ENCODE measurements around the gene HEYL. TPM values are rescaled to one million over a fixed set of nuclear protein-coding genes. Genes with fewer than 3 reads are reported as not detected.

HEYL gene
- total RNA-seq, 2 experiments from 2014 or later = not detected

DNA sequence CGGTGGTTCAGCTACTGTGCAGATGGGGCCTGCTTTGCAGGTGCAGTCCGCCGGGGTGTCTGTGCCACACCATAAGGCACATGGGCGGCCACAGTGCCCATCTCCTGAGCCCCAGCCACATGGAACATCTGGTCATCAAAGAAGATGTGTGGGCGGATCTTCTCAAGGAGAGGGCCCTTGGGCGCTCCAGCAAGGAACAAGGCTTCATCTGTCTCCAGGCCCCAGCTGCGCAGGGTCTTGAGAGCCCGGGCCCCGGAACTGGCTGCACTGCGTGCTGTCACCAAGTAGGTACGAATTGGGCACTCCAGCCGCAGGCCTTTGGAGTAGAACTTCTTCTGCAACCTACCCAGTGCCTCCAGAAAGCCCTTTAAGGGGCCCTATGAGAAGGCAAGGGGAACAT lies 19.7 kb upstream of the HEYL start:
- Mint-ChIP-seq H3K9me3 (no peaks in the 10 kb centered on the region), H3K27me3 (peaks cover 9% of the 10 kb centered on the region), H3K4me1 (peaks cover 4% of the 10 kb centered on the region), H3K36me3 (ENCODE audit: low read depth) (no peaks in the 10 kb centered on the region), H3K4me3 (no peak overlapping the region), H3K27ac (no peak overlapping the region)
- CTCF ChIA-PET = interaction anchor here (0.5 to 3.7 kb wide), 13 partner anchors 8 to 647 kb away, joined by 3 to 31 read pairs (median 8); partner anchors contain the start of genes NT5C1A and PABPC4
- DNase-seq = no peak
- POLR2A ChIA-PET = no interaction called here

DNA sequence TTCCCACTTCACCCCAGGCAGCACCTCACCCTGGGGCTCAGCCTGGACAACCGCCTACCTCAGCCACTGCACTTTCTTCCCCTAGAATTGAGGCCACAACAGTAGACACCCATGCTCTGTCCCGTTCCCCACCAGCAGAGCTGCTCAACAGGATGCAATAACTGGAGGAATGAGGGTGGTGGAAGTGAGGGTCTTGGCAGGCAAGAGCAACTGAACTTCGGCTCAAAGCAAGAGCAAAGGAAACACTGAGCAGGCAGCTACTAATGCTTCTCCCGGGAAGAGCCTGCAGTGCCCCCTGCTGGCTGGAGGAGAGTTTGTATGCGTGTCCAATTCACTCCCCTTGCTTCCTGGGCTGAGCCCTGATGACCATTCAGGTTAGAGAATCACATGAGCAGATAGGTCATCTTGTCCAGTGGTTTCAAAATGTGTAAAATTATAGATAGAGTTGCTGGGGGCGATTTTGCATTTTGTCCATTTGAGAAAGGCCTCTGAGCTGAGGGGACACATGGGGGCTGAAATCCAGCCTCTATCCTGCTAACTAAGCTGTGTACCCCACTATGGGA lies 18.6 kb upstream of the HEYL start:
- peak overlapping the region; percentile 31 for H3K27ac Mint-ChIP-seq

DNA sequence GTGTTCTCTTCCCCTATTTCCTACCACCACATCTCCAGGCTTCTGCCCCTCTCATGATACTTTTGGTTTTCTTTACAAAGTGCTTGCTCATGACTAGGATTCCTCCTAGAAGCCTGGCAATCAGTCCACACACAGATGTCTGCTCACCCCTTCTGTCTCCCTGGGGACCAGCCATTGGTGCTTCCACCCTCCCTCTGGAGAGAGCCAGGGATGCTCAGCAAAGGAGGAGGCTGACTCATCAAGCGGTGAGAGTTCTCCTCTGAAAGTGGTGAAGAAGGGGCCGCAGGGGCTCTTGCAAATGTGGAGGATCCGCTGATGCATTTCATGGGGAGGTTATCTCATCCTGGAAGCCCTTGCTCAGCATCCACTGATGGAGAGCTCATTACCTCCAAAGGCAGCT lies 18.0 kb upstream of the HEYL start:
- DNase-seq = no peak
- CTCF ChIA-PET = interaction anchor here (0.5 to 3.7 kb wide), 22 partner anchors 9 to 591 kb away, joined by 3 to 31 read pairs (median 5); partner anchors contain the start of genes HPCAL4, NT5C1A and PABPC4
- H3K36me3 Mint-ChIP-seq (ENCODE audit: low read depth) = no peaks in the 10 kb centered on the region
- H3K4me3 Mint-ChIP-seq = no peak overlapping the region
- H3K27me3 Mint-ChIP-seq = peaks cover 13% of the 10 kb centered on the region
- POLR2A ChIA-PET = no interaction called here
- H3K4me1 Mint-ChIP-seq = peaks cover 7% of the 10 kb centered on the region
- no peaks in the 10 kb centered on the region for H3K9me3 Mint-ChIP-seq
- no peak overlapping the region for H3K27ac Mint-ChIP-seq

More for the DNA sequence above, 18.6 kb upstream of the HEYL start:
- H3K36me3 Mint-ChIP-seq (ENCODE audit: low read depth) = no peaks in the 10 kb centered on the region
- no peaks in the 10 kb centered on the region for H3K9me3 Mint-ChIP-seq
- POLR2A ChIA-PET = no interaction called here
- H3K4me1 Mint-ChIP-seq = peaks cover 7% of the 10 kb centered on the region
- no peak overlapping the region for H3K4me3 Mint-ChIP-seq
- peak; percentile 71 for DNase-seq
- peaks cover 13% of the 10 kb centered on the region for H3K27me3 Mint-ChIP-seq
- CTCF ChIA-PET = interaction anchor here (0.7 to 3.7 kb wide), 23 partner anchors 9 to 141 kb away, joined by 3 to 31 read pairs (median 5); partner anchors contain the start of genes HPCAL4, NT5C1A and PABPC4

DNA sequence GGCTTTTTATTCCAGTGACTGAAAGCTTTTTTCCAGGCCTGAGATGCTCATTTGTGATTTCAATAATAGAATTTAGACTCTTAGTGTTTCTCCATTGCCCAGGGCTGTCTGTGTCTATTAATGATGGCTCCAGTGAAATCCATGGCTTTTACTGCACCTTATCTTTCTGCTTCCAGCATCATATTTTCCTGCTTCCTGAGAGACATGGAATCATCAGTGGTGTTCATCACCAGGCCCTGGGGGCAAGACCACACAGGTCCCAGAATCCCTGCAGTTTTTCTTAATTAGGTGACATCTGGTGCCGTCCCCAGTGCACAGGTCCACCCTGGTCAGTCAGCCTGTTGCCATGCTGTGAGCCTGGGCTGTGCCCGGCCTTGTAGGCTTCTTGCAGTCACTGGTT lies 16.9 kb upstream of the HEYL start:
- H3K9me3 Mint-ChIP-seq = no peaks in the 10 kb centered on the region
- no peak for DNase-seq
- ChIA-PET CTCF (no interaction called here), POLR2A (no interaction called here)
- no peaks in the 10 kb centered on the region for H3K36me3 Mint-ChIP-seq (ENCODE audit: low read depth)
- H3K27me3 Mint-ChIP-seq = peaks cover 13% of the 10 kb centered on the region
- no peak overlapping the region for H3K27ac Mint-ChIP-seq
- H3K4me1 Mint-ChIP-seq = peaks cover 7% of the 10 kb centered on the region
- no peak overlapping the region for H3K4me3 Mint-ChIP-seq

DNA sequence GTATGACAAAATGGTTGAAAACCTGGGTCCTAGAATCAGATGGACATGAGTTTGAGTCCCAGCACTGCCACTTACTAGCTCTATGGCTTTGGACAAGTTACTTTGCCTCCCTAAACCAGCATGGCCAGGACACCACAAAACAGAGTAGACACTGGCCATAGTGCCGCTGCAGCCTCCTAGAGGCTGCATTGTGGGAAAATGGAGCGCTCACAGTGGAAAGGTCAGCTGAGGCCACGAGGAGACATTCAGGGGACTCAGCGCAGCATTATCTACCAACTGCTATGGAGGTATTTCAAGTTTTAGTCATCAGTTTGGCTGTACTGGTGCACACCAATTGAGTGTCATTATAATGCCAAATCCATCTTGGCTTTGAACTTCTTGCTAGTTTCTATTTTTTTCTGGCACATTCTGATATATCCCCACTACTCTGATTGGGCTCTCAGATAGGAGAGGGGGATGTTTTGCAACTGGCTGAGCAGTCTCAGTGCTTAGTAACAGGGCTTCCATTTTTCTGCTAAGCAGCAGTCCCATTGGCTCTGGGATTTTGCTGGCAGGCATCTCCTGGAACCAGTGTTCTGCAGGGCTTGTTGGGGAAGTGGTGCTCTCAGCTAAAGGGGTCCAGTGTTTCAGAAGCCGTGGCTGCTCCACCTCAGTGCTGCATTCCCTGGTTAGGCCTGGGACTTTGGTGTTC lies 16.3 kb upstream of the HEYL start:
- Mint-ChIP-seq H3K4me1 (peaks cover 7% of the 10 kb centered on the region), H3K27ac (no peak overlapping the region), H3K36me3 (ENCODE audit: low read depth) (no peaks in the 10 kb centered on the region), H3K27me3 (peaks cover 12% of the 10 kb centered on the region), H3K4me3 (no peak overlapping the region), H3K9me3 (no peaks in the 10 kb centered on the region)
- no peak for DNase-seq
- CTCF ChIA-PET = interaction anchor here (0.6 to 2.6 kb wide), 2 partner anchors 11 to 50 kb away, joined by 4 to 9 read pairs; no protein-coding TSS in a partner anchor
- POLR2A ChIA-PET = no interaction called here

DNA sequence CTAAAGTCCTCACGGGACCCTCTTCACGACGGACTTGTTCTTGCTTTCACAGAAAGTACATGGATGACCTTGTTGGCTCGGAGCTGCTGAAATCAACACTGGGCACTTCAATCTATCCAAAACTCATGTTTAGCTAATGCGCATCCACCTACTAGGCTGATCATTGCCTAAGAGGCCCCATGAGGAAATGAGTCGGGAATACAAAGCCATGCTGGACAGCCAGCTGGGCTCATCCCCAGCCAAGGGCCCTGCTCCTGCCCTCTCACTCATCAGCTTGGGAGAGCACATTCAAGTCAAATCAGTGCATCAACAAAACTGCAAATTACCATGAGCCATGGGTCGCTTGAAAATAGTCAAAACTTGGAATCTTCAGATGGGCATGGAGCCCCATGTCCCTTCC lies 14.8 kb upstream of the HEYL start:
- DNase-seq = no peak
- H3K9me3 Mint-ChIP-seq = no peaks in the 10 kb centered on the region
- ChIA-PET POLR2A (no interaction called here), CTCF (interaction anchor here (0.6 to 2.6 kb wide), 6 partner anchors 13 to 67 kb away, joined by 3 to 9 read pairs (median 4); no protein-coding TSS in a partner anchor)
- no peak overlapping the region for H3K4me3 Mint-ChIP-seq
- H3K36me3 Mint-ChIP-seq (ENCODE audit: low read depth) = no peaks in the 10 kb centered on the region
- no peak overlapping the region for H3K27ac Mint-ChIP-seq
- peaks cover 11% of the 10 kb centered on the region for H3K27me3 Mint-ChIP-seq
- H3K4me1 Mint-ChIP-seq = peaks cover 7% of the 10 kb centered on the region

DNA sequence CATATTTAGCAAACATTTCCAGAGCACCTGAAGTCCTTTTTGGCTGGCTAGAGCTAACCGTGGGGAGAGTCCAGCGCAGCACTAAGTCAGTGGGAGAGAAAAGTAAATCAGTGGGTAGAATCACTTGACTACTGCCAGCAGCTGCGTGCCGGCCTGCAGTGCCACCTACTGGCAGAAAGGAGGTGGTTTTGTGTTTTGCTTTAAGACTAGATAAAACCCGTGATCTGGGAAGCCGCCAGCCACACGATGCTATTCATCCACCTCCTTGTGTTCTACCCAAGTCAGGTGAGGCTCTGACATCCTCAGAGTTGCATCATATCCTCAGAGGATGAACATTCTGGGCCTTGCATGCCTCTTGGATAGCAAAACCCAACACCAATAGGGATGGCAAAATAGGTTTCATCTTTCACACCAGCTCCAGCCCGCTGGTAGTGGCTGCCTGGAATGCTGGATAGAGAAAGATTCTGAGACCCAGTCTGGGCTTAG lies 14.1 kb upstream of the HEYL start:
- ChIA-PET CTCF (interaction anchor here (0.5 to 2.6 kb wide), 8 partner anchors 14 to 486 kb away, joined by 3 to 9 read pairs (median 4); no protein-coding TSS in a partner anchor), POLR2A (no interaction called here)
- Mint-ChIP-seq H3K36me3 (ENCODE audit: low read depth) (no peaks in the 10 kb centered on the region), H3K27ac (no peak overlapping the region), H3K27me3 (peaks cover 11% of the 10 kb centered on the region), H3K9me3 (no peaks in the 10 kb centered on the region), H3K4me3 (no peak overlapping the region), H3K4me1 (peaks cover 7% of the 10 kb centered on the region)
- peak; percentile 79 for DNase-seq

DNA sequence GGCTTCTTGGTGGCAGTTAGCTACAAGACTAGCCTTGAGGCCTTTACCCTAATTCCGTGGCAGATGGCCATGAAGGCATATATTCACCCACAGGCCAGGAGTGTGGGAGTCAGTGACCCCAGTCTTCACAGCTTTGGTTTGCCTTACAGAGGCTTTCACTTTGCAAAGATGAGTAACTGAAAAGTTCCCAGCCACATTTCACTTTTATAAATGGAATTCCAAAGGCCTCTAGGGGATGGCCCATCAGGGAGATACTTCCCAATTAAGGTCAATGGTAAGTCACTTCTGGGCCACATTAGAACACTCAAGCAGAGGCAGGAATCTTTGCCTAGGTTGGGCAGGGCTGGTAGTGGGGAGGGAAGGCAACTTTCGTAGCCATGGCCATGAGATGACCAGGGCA lies 13.1 kb upstream of the HEYL start:
- H3K4me3 Mint-ChIP-seq = no peak overlapping the region

DNA sequence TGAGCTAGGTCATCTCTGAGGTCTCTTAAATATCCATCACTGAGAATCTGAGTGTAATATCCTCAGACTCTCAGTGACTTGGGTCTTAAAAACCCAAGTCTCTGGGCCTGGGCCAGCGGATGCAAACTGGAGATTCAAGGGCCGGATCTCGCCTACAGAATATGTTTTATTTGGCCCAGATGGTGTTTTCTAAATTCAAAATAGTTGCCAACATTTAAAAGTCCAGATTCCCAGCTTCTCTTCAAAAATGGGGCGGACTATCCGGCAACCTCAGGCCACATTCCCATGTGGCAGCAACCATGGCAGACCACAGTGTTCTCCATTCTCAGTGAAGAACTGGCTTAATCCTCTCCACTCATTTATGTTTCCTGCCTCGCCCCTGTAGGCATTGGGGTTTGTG lies 12.7 kb upstream of the HEYL start:
- Mint-ChIP-seq H3K36me3 (ENCODE audit: low read depth) (no peaks in the 10 kb centered on the region), H3K4me1 (peaks cover 3% of the 10 kb centered on the region), H3K4me3 (no peak overlapping the region), H3K27ac (no peak overlapping the region), H3K9me3 (no peaks in the 10 kb centered on the region), H3K27me3 (peaks cover 11% of the 10 kb centered on the region)
- ChIA-PET CTCF (interaction anchor here (1.0 kb wide), 1 partner anchor 43 kb away, joined by 3 read pairs; no protein-coding TSS in a partner anchor), POLR2A (no interaction called here)
- DNase-seq = no peak

More for the DNA sequence above, 13.1 kb upstream of the HEYL start:
- H3K9me3 Mint-ChIP-seq = no peaks in the 10 kb centered on the region
- H3K4me1 Mint-ChIP-seq = peaks cover 3% of the 10 kb centered on the region
- H3K36me3 Mint-ChIP-seq (ENCODE audit: low read depth) = no peaks in the 10 kb centered on the region
- no peak overlapping the region for H3K27ac Mint-ChIP-seq
- POLR2A ChIA-PET = no interaction called here
- peaks cover 11% of the 10 kb centered on the region for H3K27me3 Mint-ChIP-seq
- CTCF ChIA-PET = interaction anchor here (1.0 to 1.5 kb wide), 2 partner anchors 20 to 44 kb away, joined by 3 to 4 read pairs; no protein-coding TSS in a partner anchor
- DNase-seq = no peak

DNA sequence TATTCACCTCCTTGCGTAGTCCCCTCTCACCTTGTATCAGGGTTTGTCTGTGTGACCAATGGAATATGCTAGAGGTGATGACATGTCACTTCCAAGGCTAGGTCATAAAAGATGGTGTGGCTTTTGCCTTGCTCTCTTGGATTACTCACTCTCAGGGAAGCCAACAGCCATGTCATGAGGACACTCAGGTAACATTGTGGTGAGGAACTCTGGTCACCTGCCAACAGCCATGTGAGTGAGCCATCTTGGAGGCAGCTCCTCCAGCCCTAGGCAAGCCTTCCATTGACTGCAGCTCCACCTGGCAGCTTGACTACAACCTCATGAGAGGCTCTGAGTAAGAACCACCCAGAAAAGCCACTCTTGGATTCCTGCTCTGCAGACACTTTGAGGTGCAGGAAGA lies 11.0 kb upstream of the HEYL start:
- no peaks in the 10 kb centered on the region for H3K9me3 Mint-ChIP-seq
- CTCF ChIA-PET = interaction anchor here (0.5 to 4.2 kb wide), 3 partner anchors 9 to 297 kb away, joined by 3 to 25 read pairs (median 3); no protein-coding TSS in a partner anchor

DNA sequence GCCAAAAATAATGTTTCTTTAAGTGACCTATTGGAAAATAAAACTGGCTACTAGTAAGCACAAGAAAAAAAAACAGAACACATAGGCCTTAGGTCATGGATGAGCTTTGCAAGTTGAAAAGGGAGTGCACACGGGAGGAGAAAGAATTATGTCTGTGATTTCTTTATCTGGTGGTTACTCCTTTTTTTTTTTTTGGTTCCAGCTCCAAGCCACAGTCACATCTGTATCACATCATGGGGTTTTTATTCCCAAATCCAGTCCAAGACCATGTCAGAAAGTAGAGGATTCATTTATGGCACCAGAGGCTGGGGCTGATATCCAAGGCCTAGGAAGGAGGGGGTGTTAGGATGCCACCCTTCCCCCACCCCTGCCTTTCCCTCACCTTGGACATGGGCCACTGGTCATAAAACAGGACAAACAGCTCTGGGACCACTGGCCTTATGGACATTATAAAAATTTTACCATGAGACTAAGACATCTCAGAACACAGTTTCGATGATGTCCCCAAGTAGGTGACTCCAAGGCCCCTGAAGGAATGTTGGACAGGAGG lies 10.3 kb upstream of the HEYL start:
- CTCF ChIA-PET = interaction anchor here (1.0 to 4.2 kb wide), 3 partner anchors 9 to 30 kb away, joined by 3 to 25 read pairs (median 4); no protein-coding TSS in a partner anchor
- no peak for DNase-seq
- Mint-ChIP-seq H3K36me3 (ENCODE audit: low read depth) (no peaks in the 10 kb centered on the region), H3K27me3 (peaks cover 9% of the 10 kb centered on the region), H3K4me3 (no peak overlapping the region), H3K4me1 (peaks cover 3% of the 10 kb centered on the region), H3K9me3 (no peaks in the 10 kb centered on the region), H3K27ac (no peak overlapping the region)
- POLR2A ChIA-PET = no interaction called here

More for the DNA sequence above, 11.0 kb upstream of the HEYL start:
- H3K4me3 Mint-ChIP-seq = no peak overlapping the region
- H3K4me1 Mint-ChIP-seq = peaks cover 3% of the 10 kb centered on the region
- no peak overlapping the region for H3K27ac Mint-ChIP-seq
- H3K36me3 Mint-ChIP-seq (ENCODE audit: low read depth) = no peaks in the 10 kb centered on the region
- peaks cover 9% of the 10 kb centered on the region for H3K27me3 Mint-ChIP-seq
- POLR2A ChIA-PET = no interaction called here
- no peak for DNase-seq

DNA sequence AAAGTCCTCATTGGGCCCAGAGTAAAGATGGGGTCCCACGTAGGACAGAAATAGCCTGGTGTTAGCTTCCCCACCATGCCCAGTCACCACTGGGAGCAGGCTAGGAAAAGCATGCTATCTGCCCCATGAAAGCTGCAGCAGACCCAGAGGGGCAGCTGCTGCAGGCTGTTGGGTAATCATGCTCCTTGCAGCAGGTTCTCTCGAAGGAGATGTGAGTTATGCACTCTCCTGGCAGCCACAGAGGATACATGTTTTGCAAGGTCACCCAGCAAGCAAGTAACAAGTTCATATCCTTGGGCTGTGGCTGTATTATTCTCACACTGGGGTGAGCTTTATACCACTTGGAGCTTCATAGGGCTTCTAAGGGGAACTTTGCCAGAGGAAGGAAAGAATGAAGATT lies 9.1 kb upstream of the HEYL start:
- no peaks in the 10 kb centered on the region for H3K9me3 Mint-ChIP-seq
- H3K36me3 Mint-ChIP-seq (ENCODE audit: low read depth) = no peaks in the 10 kb centered on the region
- ChIA-PET CTCF (interaction anchor here (1.2 to 4.2 kb wide), 5 partner anchors 11 to 88 kb away, joined by 4 to 25 read pairs (median 5); no protein-coding TSS in a partner anchor), POLR2A (no interaction called here)
- H3K27me3 Mint-ChIP-seq = no peaks in the 10 kb centered on the region
- H3K4me3 Mint-ChIP-seq = no peak overlapping the region
- H3K4me1 Mint-ChIP-seq = peaks cover 3% of the 10 kb centered on the region
- no peak for DNase-seq
- H3K27ac Mint-ChIP-seq = no peak overlapping the region

DNA sequence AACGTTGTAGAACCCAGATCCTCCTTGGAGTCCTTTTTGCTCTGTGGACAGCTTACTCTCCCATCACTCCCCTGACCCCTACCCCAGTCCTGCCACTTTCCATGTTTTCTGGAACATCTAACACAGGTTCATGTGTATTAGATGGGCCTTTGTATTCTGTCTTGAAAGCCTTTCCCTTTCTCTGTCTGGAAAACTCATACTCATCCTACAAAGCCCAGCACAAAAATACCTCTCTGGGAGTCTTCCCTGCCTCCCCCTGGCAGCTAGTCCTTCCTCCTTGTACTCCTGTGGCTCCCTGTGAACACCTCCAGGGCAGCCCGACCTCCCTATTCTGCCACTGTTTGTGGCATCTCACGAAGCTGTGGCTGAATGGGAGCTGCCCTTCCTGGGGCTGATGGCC lies 7.8 kb upstream of the HEYL start:
- H3K27me3 Mint-ChIP-seq = peaks cover 3% of the 10 kb centered on the region
- no peak overlapping the region for H3K27ac Mint-ChIP-seq
- CTCF ChIA-PET = interaction anchor here (0.9 to 4.2 kb wide), 6 partner anchors 12 to 62 kb away, joined by 3 to 25 read pairs (median 4); no protein-coding TSS in a partner anchor
- POLR2A ChIA-PET = no interaction called here
- H3K36me3 Mint-ChIP-seq (ENCODE audit: low read depth) = no peaks in the 10 kb centered on the region
- H3K4me1 Mint-ChIP-seq = no peaks in the 10 kb centered on the region
- DNase-seq = no peak
- no peak overlapping the region for H3K4me3 Mint-ChIP-seq
- no peaks in the 10 kb centered on the region for H3K9me3 Mint-ChIP-seq
